DOHH2 (cell line): ENCODE data around the gene SLX4IP.

Source experiments
- CTCF ChIP-seq: fragments of 200-600 bp; sonication (generic); IDR thresholded peaks from one replicate; pipeline ENCODE4 v1.5.1; 2014; ENCODE audit warnings: antibody characterized with exemption, mild to moderate bottlenecking, low read depth, low read length; ENCODE audit not compliant: poor library complexity, severe bottlenecking
- EZH2phosphoT487 ChIP-seq: fragments of 200-600 bp; sonication (generic); IDR thresholded peaks from 2 replicates; pipeline ENCODE4 v1.6.1; 2017; ENCODE audit warnings: borderline replicate concordance, mild to moderate bottlenecking, antibody characterized with exemption, low read length, moderate library complexity, mixed read lengths

- TF ChIP-seq CTCF (no peak), EZH2phosphoT487 (no peak)
Measured at GRCh38 chr20:10496465-10496864, 61.4 kb downstream of the SLX4IP start.
